ENCODE data around the gene HIVEP3. TPM values are rescaled to one million over a fixed set of nuclear protein-coding genes. Genes with fewer than 3 reads are reported as not detected.
A peak's percentile ranks its signal among the peaks of the same experiment; 100 is the strongest.

The HIVEP3 gene
- total RNA-seq, 8 experiments from 2014 or later = 3.1 to 8.0 (median 4.6) TPM

GRCh38 chr1:41769068-41769467 lies 149.7 kb downstream of the HIVEP3 start:
- WGBS, 10 experiments = 69 to 83% (median 80%) methylated on average over 1 to 2 of the region's 2 CpGs; no CpG with 5 or more reads in 5 of the 10 experiments

GRCh38 chr1:41768583-41768982 lies 150.1 kb downstream of the HIVEP3 start:
- 49 to 100% (median 80%) methylated on average over 1 to 6 of the region's 6 CpGs; no CpG with 5 or more reads in 4 of the 10 experiments for WGBS, 10 experiments
- peak in 1 of 8 experiments; percentile 14 for ATAC-seq (replicated peaks in 6 of 8)
- in situ Hi-C loops (cut with MboI; ENCODE audit: low pct_unique_long_range_greater_than_20kb in 2 of 9, low sequenced_read_pairs in 9 of 9, unreplicated experiment in 9 of 9) = no loop called here
- H3K27ac ChIP-seq = no peak overlapping the region
- H3K4me1 ChIP-seq (replicated peaks in 1 of 2) = peaks cover 23 to 41% of the 10 kb centered on the region in 2 donors
- no peak overlapping the region for H3K4me3 ChIP-seq

More at GRCh38 chr1:41769068-41769467, 149.7 kb downstream of the HIVEP3 start:
- ATAC-seq (replicated peaks in 6 of 8) = no peak
- in situ Hi-C loops (cut with MboI; ENCODE audit: low pct_unique_long_range_greater_than_20kb in 2 of 9, low sequenced_read_pairs in 9 of 9, unreplicated experiment in 9 of 9) = no loop called here
- Histone ChIP-seq H3K27ac (no peak overlapping the region), H3K4me1 (replicated peaks in 1 of 2) (peaks cover 26 to 46% of the 10 kb centered on the region in 2 donors), H3K4me3 (no peak overlapping the region)

DNA sequence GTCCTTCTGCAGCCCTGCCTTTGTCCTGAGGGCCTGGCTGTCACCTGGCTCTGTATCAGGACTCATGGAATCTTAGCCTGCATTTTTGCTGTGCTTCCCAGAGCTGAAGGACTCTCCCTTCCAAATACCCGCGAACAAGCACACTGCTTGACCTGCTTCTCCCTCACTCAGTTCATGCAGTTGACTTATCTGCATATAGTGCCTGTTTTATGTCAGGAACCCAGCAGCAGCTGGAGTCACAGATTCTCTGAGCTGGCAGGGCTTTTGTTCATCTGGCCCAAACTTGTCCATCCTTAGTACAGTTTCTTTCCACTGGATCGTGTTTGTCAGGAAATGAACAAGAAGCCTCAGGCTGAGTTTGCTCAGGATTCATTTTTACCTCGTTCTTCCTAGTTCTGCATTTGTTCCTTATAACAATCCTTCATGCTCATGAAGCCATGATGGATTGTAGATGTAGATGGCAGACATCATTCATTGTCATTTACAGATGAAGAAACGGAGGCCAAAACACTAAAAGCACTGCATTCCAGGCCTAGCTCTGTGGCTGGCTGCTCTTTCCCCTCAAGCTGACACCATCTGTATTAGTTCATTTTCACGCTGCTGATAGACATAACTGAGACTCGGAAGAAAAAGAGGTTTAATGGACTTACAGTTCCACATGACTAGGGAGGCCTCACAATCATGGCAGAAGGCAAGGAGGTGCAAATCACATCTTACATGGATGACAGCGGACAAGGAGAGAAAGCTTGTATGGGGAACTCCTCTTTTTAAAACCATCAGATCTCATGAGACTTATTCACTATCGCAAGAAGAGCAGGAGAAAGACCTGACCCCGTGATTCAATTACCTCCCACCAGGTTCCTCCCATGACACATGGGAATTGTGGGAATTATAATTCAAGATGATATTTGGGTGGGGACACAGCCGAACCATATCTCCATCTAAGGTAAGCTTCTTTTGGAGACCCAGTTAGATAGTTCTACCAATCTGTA lies 150.9 kb downstream of the HIVEP3 start:
- Histone ChIP-seq H3K4me3 (no peak overlapping the region), H3K4me1 (replicated peaks in 1 of 2) (peaks cover 23 to 41% of the 10 kb centered on the region in 2 donors), H3K27ac (peak overlapping the region in 1 of 2 donors; percentile 17)
- WGBS, 10 experiments = 55 to 100% (median 67%) methylated on average over 1 to 11 of the region's 11 CpGs; no CpG with 5 or more reads in 1 of the 10 experiments
- peak in 5 of 8 experiments; percentile 24 to 57 (median 42) for ATAC-seq (replicated peaks in 6 of 8)
- in situ Hi-C loops (cut with MboI; ENCODE audit: low pct_unique_long_range_greater_than_20kb in 2 of 9, low sequenced_read_pairs in 9 of 9, unreplicated experiment in 9 of 9) = no loop called here

DNA sequence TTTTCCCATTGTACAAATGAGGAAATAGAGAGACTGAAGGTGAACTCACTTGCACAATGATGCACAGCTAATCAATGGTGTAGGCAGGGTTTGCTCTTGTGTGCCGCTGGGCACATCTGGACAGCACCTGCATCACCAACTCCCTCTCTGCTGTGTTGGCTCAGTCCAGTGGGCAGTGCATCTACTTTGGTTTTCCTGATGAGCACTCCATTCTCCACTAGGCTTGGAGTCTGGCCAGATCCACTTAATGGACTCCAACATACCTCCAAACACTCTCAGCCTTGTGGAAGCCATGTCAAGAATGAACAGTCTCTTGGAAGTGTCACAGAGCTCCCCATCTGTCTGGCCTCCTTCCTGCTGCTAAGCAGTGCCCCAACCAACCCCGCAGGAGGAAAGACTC lies 152.2 kb downstream of the HIVEP3 start:
- Histone ChIP-seq H3K4me1 (replicated peaks in 1 of 2) (peaks cover 23 to 41% of the 10 kb centered on the region in 2 donors), H3K4me3 (no peak overlapping the region), H3K27ac (no peak overlapping the region)
- in situ Hi-C loops (cut with MboI; ENCODE audit: low pct_unique_long_range_greater_than_20kb in 2 of 9, low sequenced_read_pairs in 9 of 9, unreplicated experiment in 9 of 9) = no loop called here
- ATAC-seq (replicated peaks in 6 of 8) = peak in 1 of 8 experiments; percentile 12
- 95 to 100% (median 100%) methylated on average over 1 to 2 of the region's 2 CpGs; no CpG with 5 or more reads in 5 of the 10 experiments for WGBS, 10 experiments

GRCh38 chr1:41766041-41766440 lies 152.7 kb downstream of the HIVEP3 start:
- H3K4me1 ChIP-seq (replicated peaks in 1 of 2) = peaks cover 23 to 41% of the 10 kb centered on the region in 2 donors
- ATAC-seq (replicated peaks in 6 of 8) = no peak
- H3K27ac ChIP-seq = no peak overlapping the region
- no peak overlapping the region for H3K4me3 ChIP-seq
- in situ Hi-C loops (cut with MboI; ENCODE audit: low pct_unique_long_range_greater_than_20kb in 2 of 9, low sequenced_read_pairs in 9 of 9, unreplicated experiment in 9 of 9) = no loop called here

GRCh38 chr1:41765152-41765551 lies 153.6 kb downstream of the HIVEP3 start:
- H3K27ac ChIP-seq = no peak overlapping the region
- H3K4me1 ChIP-seq (replicated peaks in 1 of 2) = peaks cover 23 to 36% of the 10 kb centered on the region in 2 donors
- in situ Hi-C loops (cut with MboI; ENCODE audit: low pct_unique_long_range_greater_than_20kb in 2 of 9, low sequenced_read_pairs in 9 of 9, unreplicated experiment in 9 of 9) = no loop called here
- H3K4me3 ChIP-seq = no peak overlapping the region
- 0 to 67% (median 25%) methylated on average over 1 to 3 of the region's 3 CpGs; no CpG with 5 or more reads in 2 of the 10 experiments for WGBS, 10 experiments
- peak in 3 of 8 experiments; percentile 18 to 53 (median 52) for ATAC-seq (replicated peaks in 6 of 8)

- Histone ChIP-seq H3K4me1 (replicated peaks in 1 of 2) (peaks cover 23 to 33% of the 10 kb centered on the region in 2 donors), H3K4me3 (no peak overlapping the region), H3K27ac (no peak overlapping the region)
- whole genome bisulfite sequencing, 10 experiments = 40 to 86% (median 57%) methylated on average over 1 to 4 of the region's 4 CpGs; no CpG with 5 or more reads in 4 of the 10 experiments
- in situ Hi-C loops (cut with MboI; ENCODE audit: low pct_unique_long_range_greater_than_20kb in 2 of 9, low sequenced_read_pairs in 9 of 9, unreplicated experiment in 9 of 9) = no loop called here
- ATAC-seq (replicated peaks in 6 of 8) = peak in 1 of 8 experiments; percentile 40
These were observed 154.1 kb downstream of the HIVEP3 start for GRCh38 chr1:41764656-41765055.

GRCh38 chr1:41762777-41763176 lies 155.9 kb downstream of the HIVEP3 start:
- no peak overlapping the region for H3K27ac ChIP-seq
- WGBS, 10 experiments = 100% methylated on average over 1 of the region's 1 CpG; no CpG with 5 or more reads in 7 of the 10 experiments
- no peak for ATAC-seq (replicated peaks in 6 of 8)
- H3K4me1 ChIP-seq (replicated peaks in 1 of 2) = peaks cover 16 to 17% of the 10 kb centered on the region in 2 donors
- in situ Hi-C loops (cut with MboI; ENCODE audit: low pct_unique_long_range_greater_than_20kb in 2 of 9, low sequenced_read_pairs in 9 of 9, unreplicated experiment in 9 of 9) = no loop called here
- H3K4me3 ChIP-seq = no peak overlapping the region

- in situ Hi-C loops (cut with MboI; ENCODE audit: low pct_unique_long_range_greater_than_20kb in 2 of 9, low sequenced_read_pairs in 9 of 9, unreplicated experiment in 9 of 9) = no loop called here
- ATAC-seq (replicated peaks in 6 of 8) = peak in 2 of 8 experiments; percentile 80 to 81
- WGBS, 10 experiments = 10 to 90% (median 54%) methylated on average over 1 to 4 of the region's 4 CpGs; no CpG with 5 or more reads in 4 of the 10 experiments
- H3K27ac ChIP-seq = no peak overlapping the region
- peaks cover 11 to 12% of the 10 kb centered on the region in 2 donors for H3K4me1 ChIP-seq (replicated peaks in 1 of 2)
- no peak overlapping the region for H3K4me3 ChIP-seq
These were observed 156.5 kb downstream of the HIVEP3 start for GRCh38 chr1:41762251-41762650.

DNA sequence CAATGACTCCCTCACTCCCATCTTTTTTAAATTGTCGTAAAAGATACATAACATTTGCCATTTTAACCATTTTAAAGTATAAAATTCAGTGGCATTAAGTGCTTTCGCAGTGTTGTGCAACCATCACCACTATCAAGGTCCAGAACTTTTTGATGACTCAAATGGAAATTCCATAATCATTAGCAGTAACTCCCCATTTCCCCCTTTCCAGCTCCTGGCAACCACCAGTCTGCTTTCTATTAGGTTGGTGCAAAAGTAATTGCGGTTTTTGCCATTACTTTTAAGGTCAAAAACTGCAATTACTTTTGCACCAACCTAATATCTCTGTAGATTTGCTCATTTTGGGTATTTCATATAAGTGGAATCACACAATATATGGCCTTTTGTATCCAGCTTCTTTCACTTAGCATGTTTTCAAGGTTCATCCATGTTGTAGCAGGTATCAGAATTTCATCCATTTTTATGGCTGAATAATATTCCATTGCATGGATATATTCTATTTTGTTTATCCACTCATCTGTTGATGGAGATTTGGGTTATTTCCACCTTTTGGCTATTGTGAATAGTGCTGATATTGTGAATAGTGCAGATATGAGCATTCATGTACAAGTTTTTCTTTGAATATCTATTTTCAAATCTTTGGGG lies 159.7 kb downstream of the HIVEP3 start:
- H3K4me3 ChIP-seq = no peak overlapping the region
- H3K4me1 ChIP-seq (replicated peaks in 1 of 2) = no peaks in the 10 kb centered on the region
- H3K27ac ChIP-seq = no peak overlapping the region
- WGBS, 10 experiments = 0 to 100% (median 81%) methylated on average over 1 to 3 of the region's 3 CpGs
- ATAC-seq (replicated peaks in 6 of 8) = no peak
- in situ Hi-C loops (cut with MboI; ENCODE audit: low pct_unique_long_range_greater_than_20kb in 2 of 9, low sequenced_read_pairs in 9 of 9, unreplicated experiment in 9 of 9) = no loop called here

DNA sequence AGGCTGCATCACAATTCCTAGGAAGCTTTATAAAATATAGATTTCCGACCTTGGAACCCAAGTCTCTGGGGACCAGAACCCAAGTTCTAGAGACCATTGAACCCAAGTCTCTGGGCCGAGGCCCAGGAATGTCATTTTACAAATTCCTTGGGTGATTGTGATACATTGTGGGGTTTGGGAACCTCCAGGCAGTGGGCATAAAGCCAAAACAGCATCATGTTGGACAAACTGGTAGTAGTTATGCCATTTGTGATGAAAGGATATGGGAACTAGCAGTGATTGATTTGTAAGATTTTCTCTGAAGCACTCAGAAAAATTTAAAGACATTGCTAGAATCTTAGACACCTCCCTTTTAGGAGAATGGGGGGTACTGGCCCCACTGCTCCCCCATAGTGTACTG lies 160.2 kb downstream of the HIVEP3 start:
- H3K4me1 ChIP-seq (replicated peaks in 1 of 2) = no peaks in the 10 kb centered on the region
- in situ Hi-C loops (cut with MboI; ENCODE audit: low pct_unique_long_range_greater_than_20kb in 2 of 9, low sequenced_read_pairs in 9 of 9, unreplicated experiment in 9 of 9) = no loop called here
- no peak overlapping the region for H3K4me3 ChIP-seq
- 0 to 100% (median 83%) methylated on average over 1 to 2 of the region's 2 CpGs; no CpG with 5 or more reads in 3 of the 10 experiments for WGBS, 10 experiments
- ATAC-seq (replicated peaks in 6 of 8) = no peak
- no peak overlapping the region for H3K27ac ChIP-seq

- in situ Hi-C loops (cut with MboI; ENCODE audit: low pct_unique_long_range_greater_than_20kb in 2 of 9, low sequenced_read_pairs in 9 of 9, unreplicated experiment in 9 of 9) = no loop called here
- no peak overlapping the region for H3K4me3 ChIP-seq
- no peak overlapping the region for H3K27ac ChIP-seq
- peaks cover 5 to 12% of the 10 kb centered on the region in 2 donors for H3K4me1 ChIP-seq (replicated peaks in 1 of 2)
- WGBS, 10 experiments = 49 to 100% (median 83%) methylated on average over 2 to 6 of the region's 6 CpGs; no CpG with 5 or more reads in 2 of the 10 experiments
- ATAC-seq (replicated peaks in 6 of 8) = no peak
These were observed 164.2 kb downstream of the HIVEP3 start for GRCh38 chr1:41754540-41754939.
